ENCODE results near the gene ABCB4.

Gene ABCB4

GRCh38 chr7:87363342-87363741 lies 112.1 kb downstream of the ABCB4 start:
- Histone ChIP-seq H3K4me3 (ENCODE audit: low read depth in 1 of 2, low read length in 2 of 2) (no peak overlapping the region), H3K36me3 (ENCODE audit: control insufficient read depth in 1 of 2, insufficient read depth in 2 of 2, low read length in 2 of 2) (peaks cover 3 to 23% of the 10 kb centered on the region in 2 donors), H3K9ac (ENCODE audit: low read depth in 1 of 2, low read length in 2 of 2) (no peak overlapping the region), H3K27me3 (ENCODE audit: control insufficient read depth in 1 of 2, insufficient read depth in 2 of 2, low read length in 2 of 2) (no peaks in the 10 kb centered on the region), H3K4me1 (ENCODE audit: control insufficient read depth in 1 of 2, insufficient read depth in 2 of 2, low read length in 2 of 2) (no peaks in the 10 kb centered on the region), H3K9me3 (ENCODE audit: control insufficient read depth in 1 of 2, low read length in 2 of 2) (no peaks in the 10 kb centered on the region), H3K27ac (ENCODE audit: low read depth, low read length) (no peak overlapping the region)

DNA sequence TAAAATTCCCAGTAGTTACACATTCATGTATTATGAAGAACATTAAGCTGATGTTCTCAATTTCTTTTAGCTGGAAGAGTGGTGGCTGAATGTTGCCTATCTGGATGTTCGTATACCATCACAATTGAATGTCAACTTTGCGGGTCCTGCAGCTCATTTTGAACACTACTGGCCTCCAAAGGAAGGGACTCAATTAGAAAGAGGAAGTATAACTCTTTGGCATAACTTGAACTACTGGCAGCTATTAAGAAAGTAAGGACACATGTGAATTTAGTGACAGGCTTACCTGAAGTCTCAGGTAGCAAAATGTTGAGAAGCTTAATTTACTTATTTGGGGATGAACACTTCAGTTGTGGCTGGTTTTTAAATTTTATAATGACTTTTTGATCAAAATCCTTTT lies 114.2 kb downstream of the ABCB4 start:
- H3K4me3 ChIP-seq (ENCODE audit: low read depth in 1 of 2, low read length in 2 of 2), result no peak overlapping the region
- no peak overlapping the region for H3K27ac ChIP-seq (ENCODE audit: low read depth, low read length)
- peaks cover 2 to 16% of the 10 kb centered on the region in 2 donors for H3K36me3 ChIP-seq (ENCODE audit: control insufficient read depth in 1 of 2, insufficient read depth in 2 of 2, low read length in 2 of 2)
- no peaks in the 10 kb centered on the region for H3K9me3 ChIP-seq (ENCODE audit: control insufficient read depth in 1 of 2, low read length in 2 of 2)
- H3K4me1 ChIP-seq (ENCODE audit: control insufficient read depth in 1 of 2, insufficient read depth in 2 of 2, low read length in 2 of 2), result no peaks in the 10 kb centered on the region
- H3K9ac ChIP-seq (ENCODE audit: low read depth in 1 of 2, low read length in 2 of 2), result no peak overlapping the region
- H3K27me3 ChIP-seq (ENCODE audit: control insufficient read depth in 1 of 2, insufficient read depth in 2 of 2, low read length in 2 of 2), result no peaks in the 10 kb centered on the region

GRCh38 chr7:87359366-87359765 lies 116.1 kb downstream of the ABCB4 start:
- no peak overlapping the region for H3K27ac ChIP-seq (ENCODE audit: low read depth, low read length)
- H3K27me3 ChIP-seq (ENCODE audit: control insufficient read depth in 1 of 2, insufficient read depth in 2 of 2, low read length in 2 of 2), result no peaks in the 10 kb centered on the region
- no peak overlapping the region for H3K4me3 ChIP-seq (ENCODE audit: low read depth in 1 of 2, low read length in 2 of 2)
- H3K4me1 ChIP-seq (ENCODE audit: control insufficient read depth in 1 of 2, insufficient read depth in 2 of 2, low read length in 2 of 2), result no peaks in the 10 kb centered on the region
- peaks cover 8 to 25% of the 10 kb centered on the region in 2 donors for H3K36me3 ChIP-seq (ENCODE audit: control insufficient read depth in 1 of 2, insufficient read depth in 2 of 2, low read length in 2 of 2)
- H3K9ac ChIP-seq (ENCODE audit: low read depth in 1 of 2, low read length in 2 of 2), result no peak overlapping the region
- H3K9me3 ChIP-seq (ENCODE audit: control insufficient read depth in 1 of 2, low read length in 2 of 2), result peaks cover 3 to 7% of the 10 kb centered on the region in 2 donors

- H3K4me1 ChIP-seq (ENCODE audit: control insufficient read depth in 1 of 2, insufficient read depth in 2 of 2, low read length in 2 of 2), result no peaks in the 10 kb centered on the region
- no peak overlapping the region for H3K4me3 ChIP-seq (ENCODE audit: low read depth in 1 of 2, low read length in 2 of 2)
- H3K27ac ChIP-seq (ENCODE audit: low read depth, low read length), result no peak overlapping the region
- H3K27me3 ChIP-seq (ENCODE audit: control insufficient read depth in 1 of 2, insufficient read depth in 2 of 2, low read length in 2 of 2), result no peaks in the 10 kb centered on the region
- H3K9me3 ChIP-seq (ENCODE audit: control insufficient read depth in 1 of 2, low read length in 2 of 2), result peaks cover 11 to 13% of the 10 kb centered on the region in 2 donors
- H3K36me3 ChIP-seq (ENCODE audit: control insufficient read depth in 1 of 2, insufficient read depth in 2 of 2, low read length in 2 of 2), result peaks cover 16 to 50% of the 10 kb centered on the region in 2 donors
- H3K9ac ChIP-seq (ENCODE audit: low read depth in 1 of 2, low read length in 2 of 2), result no peak overlapping the region
Observed at GRCh38 chr7:87356448-87356847, 119.0 kb downstream of the ABCB4 start.

DNA sequence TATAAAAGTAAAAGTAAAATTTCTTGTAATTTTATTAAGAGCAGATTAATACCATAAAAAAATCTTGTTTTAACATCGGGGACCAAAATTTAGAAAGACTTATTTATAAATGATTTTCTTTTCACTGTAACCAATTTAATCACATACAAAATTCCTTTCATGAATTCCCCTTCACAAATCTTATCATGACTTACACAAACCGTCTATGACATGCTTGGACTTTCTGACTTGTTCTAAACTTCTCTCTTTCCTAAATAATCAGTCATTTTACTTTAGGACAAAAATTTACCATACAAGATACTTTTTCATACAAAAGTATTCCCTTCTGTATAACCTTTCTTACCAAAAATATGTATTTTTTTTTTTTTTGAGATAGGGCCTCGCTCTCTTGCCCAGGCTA lies 120.7 kb downstream of the ABCB4 start:
- no peak overlapping the region for H3K4me3 ChIP-seq (ENCODE audit: low read depth in 1 of 2, low read length in 2 of 2)
- H3K27me3 ChIP-seq (ENCODE audit: control insufficient read depth in 1 of 2, insufficient read depth in 2 of 2, low read length in 2 of 2), result no peaks in the 10 kb centered on the region
- peaks cover 11 to 13% of the 10 kb centered on the region in 2 donors for H3K9me3 ChIP-seq (ENCODE audit: control insufficient read depth in 1 of 2, low read length in 2 of 2)
- no peaks in the 10 kb centered on the region for H3K4me1 ChIP-seq (ENCODE audit: control insufficient read depth in 1 of 2, insufficient read depth in 2 of 2, low read length in 2 of 2)
- no peak overlapping the region for H3K27ac ChIP-seq (ENCODE audit: low read depth, low read length)
- peaks cover 23 to 65% of the 10 kb centered on the region in 2 donors for H3K36me3 ChIP-seq (ENCODE audit: control insufficient read depth in 1 of 2, insufficient read depth in 2 of 2, low read length in 2 of 2)
- H3K9ac ChIP-seq (ENCODE audit: low read depth in 1 of 2, low read length in 2 of 2), result no peak overlapping the region
